Thymus (tissue), 11 donors: ENCODE data around the gene NOL4L. TPM values are rescaled to one million over a fixed set of nuclear protein-coding genes. Genes with fewer than 3 reads are reported as not detected.

ENCODE experiments used
- DNase-seq, 9 donors: peaks; one replicate each; pipeline ENCODE4 v3.0.0-alpha.2; 2013; ENCODE audit warnings: low spot score in 9 of 9, low read depth in 6 of 9, missing footprints in 1 of 9
- H3K27ac ChIP-seq, 2 donors: one replicate each; pipeline ENCODE4 v1.5.1; 2013; ENCODE audit warnings: control low read depth in 1 of 2, low read depth in 1 of 2, low read length in 1 of 2, mild to moderate bottlenecking in 1 of 2, moderate library complexity in 1 of 2
- H3K27me3 ChIP-seq, 2 donors: one replicate each; pipeline ENCODE4 v1.5.1; 2013; ENCODE audit warnings: low read length in 1 of 2; ENCODE audit not compliant: control insufficient read depth in 2 of 2, insufficient read depth in 1 of 2
- H3K36me3 ChIP-seq, 2 donors: one replicate each; pipeline ENCODE4 v1.5.1; 2013; ENCODE audit warnings: low read length in 1 of 2, mild to moderate bottlenecking in 1 of 2, moderate library complexity in 1 of 2; ENCODE audit not compliant: control insufficient read depth in 2 of 2, insufficient read depth in 2 of 2
- H3K4me1 ChIP-seq, 2 donors: one replicate each; pipeline ENCODE4 v1.5.1; 2013; ENCODE audit warnings: low read length in 2 of 2; ENCODE audit not compliant: control insufficient read depth in 2 of 2, insufficient read depth in 2 of 2
- H3K4me3 ChIP-seq, 2 donors: one replicate each; pipeline ENCODE4 v1.5.1; 2013; ENCODE audit warnings: low read length in 2 of 2, control low read depth in 1 of 2, mild to moderate bottlenecking in 1 of 2
- H3K9me3 ChIP-seq, 2 donors: one replicate each; pipeline ENCODE4 v1.5.1; 2013; ENCODE audit warnings: low read length in 1 of 2, mild to moderate bottlenecking in 1 of 2; ENCODE audit not compliant: control insufficient read depth in 2 of 2, insufficient read depth in 1 of 2
- WGBS: extraction: QIAGEN DNeasy Blood & Tissue Kit; methylation state at CpG from one replicate; pipeline ENCODE4 v1.1.7; 2013; 5-methylcytosine and 5-hydroxymethylcytosine counted together
- polyA plus RNA-seq: library from polyadenylated mRNA; stranded (reverse); fragments of 200-250 nt; gene quantifications from one replicate; pipeline ENCODE4 v1.2.3, GENCODE V29; 2013
- total RNA-seq: library from RNA; stranded (reverse); fragments of 120-200 nt; gene quantifications from one replicate; pipeline ENCODE4 v1.2.4, GENCODE V29; 2013
- donor health status: healthy.

The NOL4L gene
- total and polyA plus RNA-seq, 2 donors = 12.4 to 14.1 TPM

- Histone ChIP-seq H3K27me3 (no peaks in the 10 kb centered on the region), H3K9me3 (peaks cover 0 to 3% of the 10 kb centered on the region in 2 donors), H3K4me3 (no peak overlapping the region), H3K27ac (no peak overlapping the region), H3K36me3 (no peaks in the 10 kb centered on the region), H3K4me1 (peaks cover 5 to 22% of the 10 kb centered on the region in 2 donors)
- DNase-seq = no peak
- WGBS = over 99% methylated on average over 2 of the region's 2 CpGs
Observed at GRCh38 chr20:32614772-32615171, 29.6 kb upstream of the NOL4L start.

GRCh38 chr20:32614303-32614702 is 29.2 kb upstream of the NOL4L start:
- no peak overlapping the region for H3K27ac ChIP-seq
- H3K4me3 ChIP-seq = no peak overlapping the region
- no peaks in the 10 kb centered on the region for H3K36me3 ChIP-seq
- no peaks in the 10 kb centered on the region for H3K9me3 ChIP-seq
- no peaks in the 10 kb centered on the region for H3K27me3 ChIP-seq
- WGBS = 94% methylated on average over 1 of the region's 1 CpG
- peaks cover 5 to 22% of the 10 kb centered on the region in 2 donors for H3K4me1 ChIP-seq
- no peak for DNase-seq

GRCh38 chr20:32613192-32614053 is 28.3 kb upstream of the NOL4L start:
- no peak overlapping the region for H3K4me3 ChIP-seq
- WGBS = 97% methylated on average over 3 of the region's 3 CpGs
- no peak for DNase-seq

GRCh38 chr20:32612351-32613191 is 27.4 kb upstream of the NOL4L start:
- Histone ChIP-seq H3K27me3 (no peaks in the 10 kb centered on the region), H3K9me3 (no peaks in the 10 kb centered on the region), H3K36me3 (no peaks in the 10 kb centered on the region), H3K27ac (no peak overlapping the region), H3K4me1 (peaks cover 5 to 22% of the 10 kb centered on the region in 2 donors), H3K4me3 (no peak overlapping the region)
- DNase-seq = no peak
- 98% methylated on average over 3 of the region's 3 CpGs for WGBS

More at GRCh38 chr20:32613192-32614053, 28.3 kb upstream of the NOL4L start:
- Histone ChIP-seq H3K27ac (no peak overlapping the region), H3K4me1 (peaks cover 5 to 22% of the 10 kb centered on the region in 2 donors), H3K36me3 (no peaks in the 10 kb centered on the region), H3K9me3 (no peaks in the 10 kb centered on the region), H3K27me3 (no peaks in the 10 kb centered on the region)

GRCh38 chr20:32611868-32612267 is 26.7 kb upstream of the NOL4L start:
- H3K27ac ChIP-seq = no peak overlapping the region
- no peak for DNase-seq
- 98% methylated on average over 6 of the region's 6 CpGs for WGBS

GRCh38 chr20:32611286-32611685 is 26.2 kb upstream of the NOL4L start:
- Histone ChIP-seq H3K27me3 (peaks cover 0 to 4% of the 10 kb centered on the region in 2 donors), H3K36me3 (no peaks in the 10 kb centered on the region), H3K27ac (no peak overlapping the region), H3K4me3 (no peak overlapping the region), H3K9me3 (no peaks in the 10 kb centered on the region), H3K4me1 (peaks cover 2 to 17% of the 10 kb centered on the region in 2 donors)
- WGBS = 45% methylated on average over 7 of the region's 7 CpGs
- DNase-seq = no peak

More at GRCh38 chr20:32611868-32612267, 26.7 kb upstream of the NOL4L start:
- Histone ChIP-seq H3K27me3 (peaks cover 0 to 3% of the 10 kb centered on the region in 2 donors), H3K36me3 (no peaks in the 10 kb centered on the region), H3K9me3 (no peaks in the 10 kb centered on the region), H3K4me1 (peaks cover 5 to 22% of the 10 kb centered on the region in 2 donors), H3K4me3 (no peak overlapping the region)

- WGBS = 79% methylated on average over 17 of the region's 17 CpGs
Observed at GRCh38 chr20:32610472-32611218, 25.5 kb upstream of the NOL4L start.

GRCh38 chr20:32609993-32610392 is 24.9 kb upstream of the NOL4L start:
- Histone ChIP-seq H3K27me3 (peaks cover 2 to 16% of the 10 kb centered on the region in 2 donors), H3K36me3 (no peaks in the 10 kb centered on the region), H3K27ac (no peak overlapping the region), H3K9me3 (no peaks in the 10 kb centered on the region), H3K4me3 (no peak overlapping the region), H3K4me1 (peaks cover 2 to 18% of the 10 kb centered on the region in 2 donors)
- no peak for DNase-seq
- 98% methylated on average over 4 of the region's 4 CpGs for WGBS

More at GRCh38 chr20:32610472-32611218, 25.5 kb upstream of the NOL4L start:
- Histone ChIP-seq H3K9me3 (no peaks in the 10 kb centered on the region), H3K4me3 (no peak overlapping the region), H3K27ac (no peak overlapping the region), H3K27me3 (peaks cover 2 to 10% of the 10 kb centered on the region in 2 donors), H3K4me1 (peaks cover 2 to 13% of the 10 kb centered on the region in 2 donors), H3K36me3 (no peaks in the 10 kb centered on the region)
- DNase-seq = peak in 1 of 9 donors; percentile 41
